A549 treated with AZD9567 at 1 μM for 4 hours (cell line): Measurements from ENCODE around the gene H19. TPM values are rescaled to one million over a fixed set of nuclear protein-coding genes. Genes with fewer than 3 reads are reported as not detected.

Source experiments
- total RNA-seq: library from RNA; stranded (reverse); fragments of 200-300 nt; extraction: Qiagen RNA extraction; gene quantifications from 5 replicates; pipeline ENCODE4 v1.2.3, GENCODE V29; 2022; ENCODE audit not compliant: insufficient read depth

Gene H19
- 6.5 to 15.3 TPM (median 13.4 TPM) in 5 replicates for total RNA-seq

GRCh38 chr11:1997755-1998154 is at the start of gene H19:
Gene H19 (minus strand): TSS chr11:1997842.

DNA sequence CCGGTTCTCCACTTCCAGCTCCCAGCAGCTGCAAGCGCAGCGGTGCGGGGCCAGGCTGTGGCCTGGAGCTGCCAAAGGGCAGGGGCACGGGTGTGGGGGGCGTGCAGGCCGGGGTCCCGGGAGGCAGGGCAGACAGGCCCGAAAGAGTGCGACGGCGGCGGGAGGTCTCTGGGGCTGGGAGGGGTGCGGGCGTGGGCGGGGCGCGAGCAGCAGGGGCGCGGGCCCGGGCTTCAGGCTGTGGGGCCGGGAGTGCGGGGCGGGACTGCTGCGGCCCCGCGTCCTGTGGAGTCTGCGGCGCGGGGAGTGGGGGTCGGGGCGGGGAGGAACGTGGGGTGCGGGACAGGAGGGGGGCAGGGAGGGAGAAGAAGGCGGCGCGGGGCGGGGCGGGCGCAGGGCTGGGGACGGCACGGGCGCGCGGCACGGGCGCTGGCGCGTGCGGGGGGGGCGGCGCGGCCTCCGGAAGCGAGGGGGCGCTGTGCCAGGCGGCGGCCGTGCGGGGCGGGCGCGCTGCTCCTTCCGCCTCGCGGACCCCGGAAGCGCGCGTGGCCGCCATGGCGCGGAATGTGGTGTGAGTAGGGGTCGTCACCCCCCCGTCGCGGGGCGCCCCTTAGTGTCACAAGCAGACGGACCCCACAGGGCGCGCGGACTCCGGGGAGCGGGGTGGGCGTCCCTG is 50.7 kb downstream of the H19 start, which contains the start of gene MRPL23:
Gene MRPL23, plus strand, starts transcription at position 521 of the 673 bp plus-strand sequence. Its CDS starts 31 bp downstream, at position 552.

Other genes with a start within 250 kb of the H19 start
- 0.99 to 1.6 TPM (median 1.5 TPM) in 5 replicates for gene IFITM10, start 247.2 kb downstream of the H19 start, total RNA-seq
- gene CTSD, start 233.9 kb downstream of the H19 start, total RNA-seq = 459 to 545 TPM (median 470 TPM) in 5 replicates
- gene SYT8, start 162.9 kb downstream of the H19 start, total RNA-seq = 0.10 to 0.33 TPM (median 0.19 TPM) in 4 of 5 replicates, not detected in the other
- 0.26 TPM in 1 of 5 replicates, not detected in the others for gene TNNI2, start 158.9 kb downstream of the H19 start, total RNA-seq
- 0.76 to 1.9 TPM (median 1.0 TPM) in 4 of 5 replicates, not detected in the other for gene LSP1, start 144.8 kb downstream of the H19 start, total RNA-seq
- gene PRR33, start 105.9 kb downstream of the H19 start, total RNA-seq = not detected in 5 replicates
- 0.22 TPM in 1 of 5 replicates, not detected in the others for gene TNNT3, start 78.1 kb downstream of the H19 start, total RNA-seq
- 127 to 156 TPM (median 148 TPM) in 5 replicates for gene MRPL23, start 50.5 kb downstream of the H19 start, total RNA-seq
- 1.7 to 7.7 TPM (median 1.9 TPM) in 5 replicates for gene IGF2, start 141.5 kb upstream of the H19 start, total RNA-seq
- not detected in 5 replicates for gene INS, start 163.4 kb upstream of the H19 start, total RNA-seq
- 0.12 to 0.14 TPM in 2 of 5 replicates, not detected in the others for gene TH, start 174.0 kb upstream of the H19 start, total RNA-seq